GM21717 (cell line): ENCODE measurements around the gene RTN4RL1.
A peak's percentile ranks its signal among the peaks of the same experiment; 100 is the strongest.

Experiments used
- ATAC-seq: cut with Tn5 transposase; IDR thresholded peaks from one replicate; pipeline ENCODE4 v1.9.1; 2021; ENCODE audit warnings: mild to moderate bottlenecking, moderate library complexity; ENCODE audit not compliant: unreplicated experiment

Gene RTN4RL1

DNA sequence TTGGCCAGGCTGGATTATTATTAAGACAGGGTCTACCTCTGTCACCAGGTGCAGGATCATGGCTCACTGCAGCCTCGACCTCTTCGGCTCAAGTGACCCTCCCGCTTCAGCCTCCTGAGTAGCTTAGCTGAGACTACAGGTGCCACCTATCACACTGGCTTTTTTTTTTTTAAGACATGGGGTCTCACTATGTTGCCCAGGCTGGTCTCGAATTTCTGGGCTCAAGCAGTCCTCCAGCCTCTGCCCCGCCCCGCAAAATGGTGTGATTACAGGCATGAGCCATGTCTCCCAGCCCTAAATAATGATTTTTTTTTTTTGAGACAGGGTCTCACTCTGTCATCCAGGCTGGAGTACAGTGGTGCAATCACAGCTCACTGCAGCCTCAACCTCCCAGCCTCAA, 22.5 kb upstream of the RTN4RL1 start:
- no peak for ATAC-seq

DNA sequence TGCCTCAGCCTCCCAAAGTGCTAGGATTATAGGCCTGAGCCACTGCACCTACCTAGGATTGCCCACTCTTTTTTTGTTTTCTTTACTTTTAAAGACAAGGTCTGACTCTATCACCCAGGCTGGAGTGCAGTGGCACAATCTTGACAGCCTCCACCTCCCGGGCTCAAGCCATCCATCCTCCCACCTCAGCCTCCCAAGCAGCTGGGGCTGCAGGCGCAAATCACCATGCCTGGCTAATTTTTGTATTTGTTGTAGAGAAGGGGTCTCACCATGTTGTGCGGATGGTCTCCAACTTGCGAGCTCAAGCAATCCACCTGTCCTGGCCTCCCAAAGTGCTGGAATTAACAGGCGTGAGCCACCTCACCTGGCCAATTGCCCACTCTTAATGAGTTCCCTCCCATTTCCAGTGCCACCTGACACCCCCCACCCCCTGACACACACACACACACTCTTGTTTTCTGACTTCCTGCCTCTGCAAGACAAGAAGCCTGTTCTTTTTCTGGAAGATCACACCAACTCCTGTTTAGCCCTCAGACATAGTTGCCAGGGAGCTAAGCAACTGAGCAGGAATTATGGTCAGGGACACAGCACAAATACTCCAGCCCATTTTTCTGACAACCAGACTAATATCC, 19.2 kb upstream of the RTN4RL1 start:
- ATAC-seq, result no peak

DNA sequence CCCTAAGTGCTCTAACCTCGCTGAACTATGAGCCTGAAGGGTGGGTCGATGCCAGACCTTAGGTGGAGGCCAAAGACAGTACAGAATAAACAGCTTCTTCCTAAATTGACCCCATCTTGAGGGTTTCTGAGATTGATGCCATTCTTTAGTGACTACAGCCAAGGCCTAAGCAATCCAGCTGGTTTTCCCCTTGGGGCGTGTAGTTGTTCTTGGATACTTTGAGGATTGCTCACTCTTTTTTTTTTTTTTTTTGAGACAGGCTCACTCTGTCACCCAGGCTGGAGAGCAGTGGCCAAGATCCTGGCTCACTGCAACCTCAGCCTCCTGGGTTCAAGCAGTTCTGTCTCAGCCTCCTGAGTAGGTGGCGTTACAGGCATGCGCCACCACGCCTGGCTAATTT, 18.7 kb upstream of the RTN4RL1 start:
- no peak for ATAC-seq

DNA sequence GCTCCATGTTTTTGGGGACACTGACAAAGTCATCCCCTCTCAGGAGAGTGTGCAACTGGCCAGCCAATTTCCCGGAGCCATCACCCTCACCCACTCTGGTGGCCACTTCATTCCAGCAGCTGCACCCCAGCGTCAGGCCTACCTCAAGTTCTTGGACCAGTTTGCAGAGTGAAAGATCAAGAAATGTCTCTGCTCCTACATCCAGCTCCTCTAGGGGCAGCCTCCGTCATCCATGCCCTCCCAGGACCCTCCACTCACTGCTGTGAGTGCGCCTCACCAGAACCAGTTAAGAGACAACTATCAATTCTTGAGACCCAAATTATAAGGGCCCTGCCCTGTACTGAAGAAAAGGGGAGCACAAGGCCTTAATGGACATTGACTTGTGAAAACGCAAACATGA, 17.8 kb upstream of the RTN4RL1 start:
- no peak for ATAC-seq

DNA sequence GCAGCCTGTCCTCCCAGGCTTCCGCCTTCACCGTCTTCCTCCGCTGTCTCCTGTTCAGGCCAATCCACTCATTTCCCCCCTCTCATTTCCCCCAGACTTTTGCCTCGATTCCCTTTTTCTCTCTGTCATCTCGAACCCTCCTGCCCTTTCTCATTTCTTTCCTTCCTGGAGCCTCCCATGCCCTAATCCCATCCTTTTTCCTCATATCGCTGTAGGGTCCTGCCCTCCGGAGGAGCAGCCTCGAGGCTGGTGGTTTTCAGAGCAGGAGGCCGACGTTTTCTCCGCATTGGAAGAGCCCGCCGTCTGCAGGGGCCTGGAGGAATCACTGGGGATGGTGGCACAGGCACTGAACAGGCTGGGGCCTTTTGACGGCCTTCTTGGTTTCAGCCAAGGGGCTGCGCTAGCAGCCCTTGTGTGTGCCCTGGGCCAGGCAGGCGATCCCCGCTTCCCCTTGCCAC, 17.3 kb upstream of the RTN4RL1 start:
- ATAC-seq, result no peak

DNA sequence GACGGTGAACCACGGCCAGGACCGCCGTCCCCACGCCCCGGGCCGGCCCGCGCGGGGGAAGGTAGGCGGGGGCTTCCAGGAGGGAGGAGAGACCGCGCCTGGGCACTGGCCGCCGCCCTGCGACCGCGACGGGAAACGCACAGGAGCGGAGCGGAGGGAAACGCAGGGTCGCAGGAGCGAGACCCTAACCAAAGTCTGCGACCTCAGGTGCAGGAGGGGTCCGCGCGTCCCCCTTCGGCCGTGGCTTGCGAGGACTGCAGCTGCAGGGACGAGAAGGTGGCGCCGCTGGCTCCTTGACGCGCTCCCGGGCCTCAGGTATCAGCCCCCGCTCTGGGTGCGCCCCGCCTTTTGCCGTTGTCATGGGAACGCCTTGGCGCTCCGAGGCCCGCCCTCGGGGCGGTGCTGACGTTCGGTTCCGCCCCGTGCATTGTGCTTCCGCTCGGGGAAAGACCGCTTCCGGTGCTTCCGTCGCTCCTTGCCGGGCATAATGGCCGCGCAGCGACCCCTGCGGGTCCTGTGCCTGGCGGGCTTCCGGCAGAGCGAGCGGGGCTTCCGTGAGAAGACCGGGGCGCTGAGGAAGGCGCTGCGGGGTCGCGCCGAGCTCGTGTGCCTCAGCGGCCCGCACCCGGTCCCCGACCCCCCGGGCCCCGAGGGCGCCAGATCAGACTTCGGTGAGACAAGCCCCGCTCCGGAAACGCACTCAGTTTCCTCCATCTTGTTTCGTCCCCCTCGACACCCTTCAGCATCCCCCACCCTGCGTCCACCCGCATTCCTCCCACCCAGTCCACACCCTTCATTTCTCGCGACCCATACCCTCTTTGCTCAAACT, 16.6 kb upstream of the RTN4RL1 start, which contains the start of gene OVCA2:
Gene OVCA2, plus strand, starts transcription at position 462 of the 829 bp plus-strand sequence. Its CDS starts 26 bp downstream, at position 488.
- peak; percentile 81 for ATAC-seq

DNA sequence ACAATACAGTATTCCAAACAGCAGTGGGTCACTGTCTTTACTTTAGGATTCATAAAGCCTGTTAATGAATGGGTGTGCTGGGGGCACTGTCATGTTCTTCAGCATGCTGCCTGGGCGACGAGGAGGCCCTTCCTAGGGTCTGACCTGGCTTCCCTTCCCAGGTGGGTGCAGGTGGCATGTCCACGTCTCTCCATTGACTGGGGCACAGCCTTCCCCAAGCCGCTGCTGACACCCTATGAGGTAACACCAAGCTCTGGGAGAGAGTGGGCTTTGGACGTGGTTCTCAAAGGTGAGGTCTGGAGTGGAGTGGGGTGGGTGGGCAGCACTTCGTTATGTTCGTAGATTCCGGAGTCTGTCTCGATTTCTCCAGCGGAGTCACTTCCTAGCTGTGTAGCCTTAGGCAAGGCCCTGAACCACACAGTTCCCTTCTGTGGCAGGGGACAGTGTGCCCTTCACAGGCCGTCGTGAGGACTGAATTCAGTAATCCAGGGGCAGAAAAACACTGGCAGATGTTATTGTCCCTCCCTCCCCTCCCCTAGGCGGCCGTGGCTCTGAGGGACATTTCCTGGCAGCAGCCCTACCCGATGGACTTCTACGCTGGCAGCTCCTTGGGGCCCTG, 15.9 kb upstream of the RTN4RL1 start:
- ATAC-seq, result no peak

DNA sequence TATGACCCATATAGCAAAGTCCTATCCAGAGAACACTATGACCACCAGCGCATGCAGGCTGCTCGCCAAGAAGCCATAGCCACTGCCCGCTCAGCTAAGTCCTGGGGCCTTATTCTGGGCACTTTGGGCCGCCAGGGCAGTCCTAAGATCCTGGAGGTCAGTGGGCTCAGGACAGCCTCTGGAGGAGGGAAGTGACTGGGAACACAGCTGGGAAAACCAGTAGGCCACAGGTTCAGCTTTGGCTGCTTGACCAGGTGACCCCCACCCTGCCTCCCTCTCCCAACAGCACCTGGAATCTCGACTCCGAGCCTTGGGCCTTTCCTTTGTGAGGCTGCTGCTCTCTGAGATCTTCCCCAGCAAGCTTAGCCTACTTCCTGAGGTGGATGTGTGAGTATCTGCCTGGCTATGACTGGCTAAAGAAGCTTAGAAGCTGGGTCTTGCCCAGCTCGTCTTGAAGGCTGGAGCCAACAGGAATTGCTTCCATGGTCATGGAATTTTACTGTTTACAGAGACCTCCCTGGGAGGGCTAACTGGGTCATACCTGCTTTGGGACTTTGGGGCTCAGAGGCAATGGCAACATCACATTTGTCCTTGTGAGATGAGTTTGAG, 15.2 kb upstream of the RTN4RL1 start:
- ATAC-seq, result no peak

DNA sequence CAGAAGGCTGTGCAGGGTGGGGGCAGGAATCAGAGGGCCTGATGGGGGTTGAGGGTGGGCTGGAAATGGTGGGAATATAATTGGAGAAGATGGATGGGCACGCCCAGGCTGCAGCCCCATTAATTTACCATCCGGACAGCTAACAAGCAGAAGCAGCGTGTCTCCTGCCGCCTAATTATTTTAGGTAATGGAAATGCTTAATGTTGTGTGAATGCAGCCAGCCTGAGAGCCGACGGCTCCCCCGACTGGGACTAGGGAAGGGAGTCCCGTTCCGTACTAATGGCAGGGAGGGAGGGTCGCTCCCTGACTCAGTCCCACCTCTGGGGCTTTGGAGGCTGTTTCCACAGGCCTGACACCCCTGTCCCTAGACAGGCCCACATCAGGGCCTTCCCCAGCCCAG, 12.0 kb upstream of the RTN4RL1 start:
- ATAC-seq, result no peak

DNA sequence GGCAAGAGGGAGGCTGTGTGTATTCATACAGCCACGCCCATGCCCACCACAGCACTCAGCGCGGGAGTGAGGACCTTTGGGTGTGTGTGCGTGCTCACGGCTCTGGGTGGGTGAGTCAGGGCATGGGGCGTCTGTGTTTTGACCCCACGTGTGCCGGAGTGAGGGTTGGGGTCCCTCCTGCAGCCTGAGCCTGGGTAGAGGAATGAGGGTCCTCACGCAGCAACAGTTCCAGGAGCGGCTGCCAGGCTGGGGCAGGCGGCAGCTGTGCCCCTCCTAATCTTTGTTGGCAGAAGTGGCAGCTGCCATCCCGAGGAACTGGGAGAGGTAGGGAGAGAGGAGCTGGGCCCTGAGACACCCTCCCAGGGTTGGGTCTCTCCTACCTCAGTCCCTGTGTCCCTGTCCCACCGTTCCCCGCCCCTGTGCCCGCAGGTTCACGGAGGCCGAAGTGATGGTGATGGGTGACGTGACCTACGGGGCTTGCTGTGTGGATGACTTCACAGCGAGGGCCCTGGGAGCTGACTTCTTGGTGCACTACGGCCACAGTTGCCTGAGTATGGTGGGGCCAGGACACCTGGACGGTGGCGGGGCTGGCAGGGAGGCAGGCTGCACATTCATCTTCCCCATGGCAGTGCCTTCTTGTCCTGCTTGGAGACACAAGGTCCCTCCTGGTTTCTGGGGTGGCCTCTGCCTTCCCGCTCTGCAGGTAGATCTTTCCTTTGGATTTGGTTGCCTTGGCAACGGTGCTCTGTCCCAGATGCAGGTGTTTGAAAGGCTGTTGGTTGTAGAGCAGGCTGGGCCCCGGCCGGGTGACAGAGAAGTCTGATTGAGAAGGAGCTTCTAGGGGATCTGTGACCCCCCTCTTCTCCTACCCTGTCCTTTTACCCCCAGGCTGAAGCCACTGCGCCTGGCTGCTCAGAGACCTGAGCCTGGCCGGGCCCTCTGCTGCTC, 10.7 kb upstream of the RTN4RL1 start:
- ATAC-seq, result no peak

DNA sequence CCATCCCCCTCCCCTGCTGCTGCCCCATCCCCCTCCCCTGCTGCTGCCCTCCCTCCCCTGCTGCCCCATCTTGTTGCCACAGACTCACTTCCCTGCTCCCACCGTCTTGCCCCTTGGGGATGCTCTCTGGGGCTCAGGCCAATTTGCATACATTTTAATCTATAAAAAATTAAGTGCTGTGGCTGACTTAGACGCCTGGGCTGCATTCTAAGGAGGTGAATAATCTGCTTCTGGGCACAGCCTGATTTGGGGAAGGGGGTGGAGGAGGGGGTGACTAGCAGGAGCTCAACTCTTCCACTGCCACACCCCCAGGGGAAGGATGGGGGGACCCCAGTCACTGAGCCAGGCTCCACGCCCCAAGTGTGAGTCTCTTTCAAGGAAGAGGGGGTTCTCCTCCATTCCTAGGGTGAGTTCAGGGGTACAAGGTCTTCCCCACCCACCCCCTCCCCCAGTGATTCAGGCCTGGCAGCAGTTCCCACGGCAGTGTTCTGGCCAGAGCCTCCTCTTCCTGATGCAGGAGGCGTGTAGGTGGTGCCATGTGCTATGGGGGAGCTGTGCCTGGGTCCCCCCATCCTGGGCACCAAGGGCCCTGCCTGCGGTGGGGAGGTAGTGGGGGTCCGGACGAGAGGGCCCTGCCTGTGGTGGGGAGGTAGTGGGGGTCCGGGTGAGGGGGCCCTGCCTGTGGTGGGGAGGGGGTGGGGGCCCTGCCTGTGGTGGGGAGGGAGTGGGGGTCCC, 9.8 kb upstream of the RTN4RL1 start:
- ATAC-seq, result no peak

DNA sequence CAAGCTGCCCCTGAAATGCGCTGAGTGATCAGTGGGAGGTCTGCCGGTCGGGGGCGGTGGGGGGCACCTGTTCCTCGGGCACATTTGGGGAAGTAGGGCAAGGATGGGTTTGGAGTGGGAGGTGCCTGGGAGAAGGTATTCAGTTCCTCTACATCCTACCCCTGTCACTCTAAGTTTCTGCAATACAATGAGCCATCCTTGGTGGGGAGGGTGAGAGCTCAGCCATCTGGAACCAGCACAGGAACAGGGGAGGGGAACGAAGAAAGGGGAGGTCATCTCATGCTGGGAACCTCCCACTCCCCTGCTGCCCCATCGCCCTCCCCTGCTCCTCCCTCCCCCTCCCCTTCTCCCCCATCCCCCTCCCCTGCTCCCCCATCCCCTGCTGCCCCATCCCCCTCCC, 9.0 kb upstream of the RTN4RL1 start:
- ATAC-seq, result no peak

DNA sequence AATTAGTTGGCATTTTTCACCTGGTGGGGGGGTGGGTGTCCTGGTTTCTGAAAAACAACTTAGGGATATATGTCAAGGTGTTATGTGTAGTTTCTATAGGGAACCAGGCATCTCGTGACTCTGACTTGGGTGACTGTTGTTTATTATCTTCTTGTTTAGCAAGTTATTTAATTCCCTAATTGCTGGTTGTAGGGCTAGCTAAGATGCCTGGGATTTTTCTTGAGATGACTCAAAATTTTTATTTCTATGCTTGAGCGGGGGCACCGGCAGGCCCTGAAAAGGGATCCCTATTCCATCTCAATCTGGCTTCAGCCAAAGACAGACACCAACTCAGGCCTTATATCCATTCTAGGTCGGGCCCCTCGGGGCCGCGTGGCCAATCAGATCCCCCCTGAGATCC, 8.0 kb upstream of the RTN4RL1 start:
- ATAC-seq, result no peak

DNA sequence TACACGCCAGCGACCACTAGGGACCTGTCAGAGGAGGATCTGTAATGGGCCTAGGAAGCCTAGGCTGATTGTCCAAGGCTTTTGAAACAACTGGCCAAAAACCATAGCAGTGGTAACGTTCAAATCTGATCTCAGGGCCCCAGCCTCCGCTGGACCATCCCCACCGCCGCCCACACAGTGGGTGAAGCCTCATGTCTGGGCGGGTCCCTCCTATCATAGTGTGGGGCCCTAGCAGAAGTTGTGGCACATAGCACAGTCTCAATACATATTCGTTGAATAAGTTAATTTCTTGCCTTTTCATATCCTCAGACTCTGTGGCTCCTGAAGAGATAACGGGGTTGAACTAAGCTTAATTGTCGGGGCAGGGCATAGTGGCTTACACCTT, 5.6 kb upstream of the RTN4RL1 start:
- no peak for ATAC-seq

DNA sequence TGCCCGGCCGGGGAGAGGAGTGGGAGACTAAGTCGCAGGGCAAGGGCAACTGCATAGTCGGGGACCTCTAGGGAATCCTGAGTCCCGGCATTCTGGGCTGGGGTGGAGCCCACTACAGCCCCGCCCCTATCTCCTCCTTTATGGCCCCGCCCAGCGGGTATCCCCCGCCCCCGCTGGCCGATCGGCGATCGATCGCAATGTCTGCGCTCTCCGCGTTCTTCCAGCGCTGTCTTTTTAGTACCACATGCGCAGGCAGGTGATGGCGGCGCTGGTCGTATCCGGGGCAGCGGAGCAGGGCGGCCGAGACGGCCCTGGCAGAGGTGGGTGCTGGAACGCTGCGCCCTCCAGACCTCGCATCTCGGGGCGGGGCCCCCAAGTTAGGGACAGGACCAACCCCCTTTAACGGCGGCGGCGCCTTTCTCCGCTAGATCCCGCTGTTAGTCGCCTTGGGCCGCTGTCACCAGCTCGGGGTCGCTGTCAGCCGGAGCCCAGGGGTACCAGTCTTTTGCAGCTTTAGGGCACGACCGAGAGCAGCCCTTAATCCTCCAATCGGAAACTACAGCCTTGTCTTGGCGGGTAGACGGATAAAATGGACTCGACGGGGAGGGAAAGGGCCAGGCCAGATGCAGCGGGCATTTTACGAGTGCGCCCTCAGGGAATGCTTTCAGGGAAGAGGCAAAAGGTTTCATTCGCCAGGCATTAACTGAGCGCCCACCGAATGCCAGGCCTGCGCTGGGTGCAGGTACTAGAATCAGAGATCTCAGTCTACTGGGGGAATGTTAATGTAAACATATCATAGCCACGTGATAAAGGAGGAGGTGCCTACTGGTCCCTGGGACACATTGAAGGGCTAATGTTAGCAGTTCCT, 5.0 kb upstream of the RTN4RL1 start, which contains the start of gene DPH1:
Gene DPH1, plus strand, starts transcription at position 243 of the 868 bp plus-strand sequence. Its CDS starts 17 bp downstream, at position 260.
- ATAC-seq, result peak; percentile 48

DNA sequence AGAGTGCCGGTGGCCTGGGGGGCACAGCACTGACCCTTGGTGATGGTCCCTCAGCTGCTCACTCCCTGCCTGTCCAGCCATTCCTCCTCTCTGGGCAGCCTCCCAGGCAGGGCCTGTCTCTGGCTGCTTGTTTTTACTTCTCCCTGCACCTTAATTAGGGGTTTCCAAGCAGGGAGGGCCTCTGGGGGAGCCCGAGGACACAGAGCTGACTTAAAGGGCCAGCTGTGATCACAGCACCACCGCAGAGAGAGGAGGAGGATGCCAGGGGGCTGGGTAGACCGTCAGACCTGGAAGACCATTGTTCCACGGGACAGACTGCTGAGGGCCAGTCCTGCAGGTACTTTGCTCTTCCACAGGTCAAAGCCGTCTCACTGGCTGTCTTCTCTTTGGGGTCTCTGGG, 3.6 kb upstream of the RTN4RL1 start:
- ATAC-seq, result no peak

DNA sequence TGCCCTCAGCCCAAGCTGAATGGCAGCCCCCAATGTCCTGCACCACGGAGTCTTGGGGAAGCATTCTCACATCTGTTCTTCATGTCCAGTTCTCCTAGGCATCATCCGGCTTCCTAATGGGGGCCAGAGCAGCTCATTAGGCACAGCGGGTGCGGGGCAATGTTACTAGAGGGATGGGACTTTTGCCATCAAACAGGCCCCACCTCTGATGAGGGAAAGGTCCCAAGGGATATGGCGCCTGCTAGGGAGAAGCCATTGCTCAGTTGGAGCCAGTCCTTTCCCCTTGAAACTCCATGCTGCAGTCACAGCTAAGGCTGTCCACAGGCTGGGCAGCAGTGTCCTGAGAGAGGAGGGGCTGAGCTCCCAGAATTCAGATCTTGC, 3.1 kb upstream of the RTN4RL1 start:
- ATAC-seq, result no peak

DNA sequence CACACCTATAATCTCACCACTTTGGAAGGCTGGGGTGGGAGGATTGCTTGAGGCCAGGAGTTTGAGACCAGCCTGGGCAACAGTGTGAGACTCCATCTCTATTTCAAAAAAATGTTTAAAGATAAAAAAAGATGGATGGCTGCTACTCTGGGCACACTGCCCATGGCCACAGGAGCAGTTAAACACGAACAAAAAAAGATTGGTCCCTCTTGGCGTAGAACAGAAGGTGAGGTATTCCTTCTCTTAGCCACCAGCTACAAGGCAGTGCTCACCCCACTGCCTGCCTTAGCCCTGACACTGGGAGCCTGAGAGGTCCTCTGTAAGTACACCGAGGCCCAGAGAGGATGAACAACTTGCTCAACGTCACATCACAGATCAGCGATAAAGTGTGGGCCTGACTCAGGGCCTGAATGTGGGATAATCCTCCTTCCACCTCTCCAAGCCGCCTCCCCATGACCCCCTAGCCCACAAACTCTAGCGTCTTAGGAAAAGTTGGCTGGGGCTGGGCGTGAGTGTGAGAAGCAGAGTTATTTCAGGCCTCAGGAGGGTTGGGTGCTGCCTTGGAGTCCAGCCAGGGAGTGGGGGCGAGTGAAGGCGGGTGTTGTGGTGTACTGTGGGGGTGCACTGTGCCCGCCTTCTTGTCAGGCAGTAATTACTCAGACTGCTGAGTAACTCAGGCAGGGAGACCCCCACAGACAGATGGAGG, 2.5 kb upstream of the RTN4RL1 start:
- no peak for ATAC-seq
